Vagina (tissue), 2 donors: ENCODE measurements around the gene FLYWCH2.

Experiments
- CTCF ChIP-seq, 3 experiments: fragments of 450-650 bp in 2 of 3; fragments of 200-600 bp in 1 of 3; sonication (generic) in 1 of 3; IDR thresholded peaks; one replicate each; pipeline ENCODE4 v1.5.1; 2017 to 2019; ENCODE audit warnings: antibody characterized with exemption in 3 of 3, mild to moderate bottlenecking in 2 of 3, moderate library complexity in 2 of 3
- POLR2A ChIP-seq, 2 donors: fragments of 450-650 bp; IDR thresholded peaks; one replicate each; pipeline ENCODE4 v1.6.1; 2017; ENCODE audit warnings: antibody characterized with exemption in 2 of 2, mild to moderate bottlenecking in 2 of 2, moderate library complexity in 2 of 2

- peak in 2 of 3 experiments; percentile 29 to 63 for TF ChIP-seq CTCF (IDR thresholded peaks at IDR 0.05)
- TF ChIP-seq POLR2A (IDR thresholded peaks at IDR 0.05) = no peak
Observed at GRCh38 chr16:2838928-2839327, 44.1 kb upstream of the FLYWCH2 start.
